CD4-positive, alpha-beta T cell treated with Interleukin-4 for 1 hour (primary cell): ENCODE data around the gene TGFBI.

Experiments used
- DNase-seq, 2 donors: peaks; one replicate each; pipeline ENCODE4 v3.0.0-alpha.2; 2020 to 2022

The TGFBI gene

GRCh38 chr5:136094913-136095641, 66.3 kb downstream of the TGFBI start:
- no peak for DNase-seq

GRCh38 chr5:136098176-136098575, 69.4 kb downstream of the TGFBI start:
- DNase-seq = no peak

- no peak for DNase-seq
Observed at GRCh38 chr5:136099870-136100269, 71.1 kb downstream of the TGFBI start.

- DNase-seq = no peak
Observed at GRCh38 chr5:136101884-136102283, 73.1 kb downstream of the TGFBI start.

DNA sequence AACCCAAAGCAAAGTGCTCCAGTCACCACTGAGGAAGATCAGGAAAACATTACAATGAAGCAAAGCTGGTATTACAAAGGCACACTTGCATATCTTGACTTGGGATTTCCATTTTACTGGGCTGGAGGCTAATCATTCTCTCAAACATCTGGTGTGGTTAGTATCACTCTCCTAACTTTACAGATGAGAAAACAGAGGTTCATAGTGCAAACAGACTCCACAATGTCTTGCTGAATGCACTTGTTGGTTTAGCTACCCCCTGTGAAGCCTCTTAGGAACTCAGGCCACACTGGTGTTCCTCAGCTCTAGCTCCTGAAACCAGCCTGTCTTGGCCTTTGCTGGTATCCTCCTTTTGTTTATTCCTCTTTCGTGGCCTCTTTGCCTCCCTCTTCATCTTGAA, 74.3 kb downstream of the TGFBI start:
- DNase-seq = no peak

- DNase-seq = no peak
Observed at GRCh38 chr5:136104306-136104965, 75.6 kb downstream of the TGFBI start.

- no peak for DNase-seq
Observed at GRCh38 chr5:136106351-136107031, 77.7 kb downstream of the TGFBI start.

DNA sequence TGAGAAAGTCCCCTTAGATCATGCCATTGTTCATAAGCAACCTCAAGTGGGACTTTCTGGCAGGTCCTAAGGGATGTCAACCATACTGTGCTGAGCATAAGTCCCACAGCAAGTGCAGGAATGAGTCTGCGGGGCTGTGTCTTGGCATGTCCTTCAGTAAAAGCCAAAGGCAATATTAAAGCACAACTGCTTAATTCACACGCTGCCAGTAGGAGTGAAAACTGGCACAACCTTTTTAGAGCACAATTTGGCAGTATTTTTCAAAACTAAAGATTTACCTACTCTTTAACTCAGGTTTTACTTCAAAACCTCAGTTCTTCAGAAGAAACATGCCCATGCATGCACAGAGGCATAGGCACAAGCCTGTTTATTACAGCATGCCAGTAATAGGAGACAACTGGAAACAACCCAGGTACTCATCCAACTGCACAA, 79.4 kb downstream of the TGFBI start:
- DNase-seq = no peak

- no peak for DNase-seq
Observed at GRCh38 chr5:136108766-136109165, 80.0 kb downstream of the TGFBI start.

GRCh38 chr5:136109453-136110135, 80.8 kb downstream of the TGFBI start:
- no peak for DNase-seq
